Activated naive CD4-positive, alpha-beta T cell treated with anti-CD3 and anti-CD28 coated beads, Interleukin-2, amount 50 U/mL, for 16 hours (primary cell): ENCODE data around the gene SCFD2.

Experiments
- DNase-seq: peaks from one replicate; pipeline ENCODE4 v3.0.0-alpha.2; 2020

The SCFD2 gene

GRCh38 chr4:53132132-53132891, 233.5 kb downstream of the SCFD2 start:
- DNase-seq: peak; percentile 16

- DNase-seq: no peak
Measured at GRCh38 chr4:53131562-53131925, 234.3 kb downstream of the SCFD2 start.

GRCh38 chr4:53130896-53131561, 234.8 kb downstream of the SCFD2 start:
- DNase-seq: no peak

GRCh38 chr4:53128706-53129357, 237.0 kb downstream of the SCFD2 start:
- no peak for DNase-seq

GRCh38 chr4:53128231-53128630, 237.6 kb downstream of the SCFD2 start:
- DNase-seq: no peak

- no peak for DNase-seq
Measured at GRCh38 chr4:53127365-53127764, 238.5 kb downstream of the SCFD2 start.

GRCh38 chr4:53126099-53126498, 239.8 kb downstream of the SCFD2 start:
- no peak for DNase-seq

- no peak for DNase-seq
Measured at GRCh38 chr4:53123819-53124218, 242.0 kb downstream of the SCFD2 start.

- no peak for DNase-seq
Measured at GRCh38 chr4:53123171-53123570, 242.7 kb downstream of the SCFD2 start.

- DNase-seq: no peak
Measured at GRCh38 chr4:53122280-53123116, 243.4 kb downstream of the SCFD2 start.

- no peak for DNase-seq
Measured at GRCh38 chr4:53121264-53121865, 244.5 kb downstream of the SCFD2 start.

- no peak for DNase-seq
Measured at GRCh38 chr4:53120778-53121177, 245.1 kb downstream of the SCFD2 start.

GRCh38 chr4:53119680-53120079, 246.2 kb downstream of the SCFD2 start:
- no peak for DNase-seq

- no peak for DNase-seq
Measured at GRCh38 chr4:53118676-53119075, 247.2 kb downstream of the SCFD2 start.

GRCh38 chr4:53116954-53117353, 248.9 kb downstream of the SCFD2 start:
- no peak for DNase-seq

- no peak for DNase-seq
Measured at GRCh38 chr4:53113431-53114225, 252.2 kb downstream of the SCFD2 start.

GRCh38 chr4:53105313-53105712, 260.5 kb downstream of the SCFD2 start:
- DNase-seq: no peak

- no peak for DNase-seq
Measured at GRCh38 chr4:53103481-53103880, 262.4 kb downstream of the SCFD2 start.

GRCh38 chr4:53101191-53101581, 264.7 kb downstream of the SCFD2 start:
- no peak for DNase-seq

GRCh38 chr4:53100501-53101190, 265.2 kb downstream of the SCFD2 start:
- DNase-seq: no peak

- no peak for DNase-seq
Measured at GRCh38 chr4:53098681-53099121, 267.2 kb downstream of the SCFD2 start.
